Endothelial cell (in vitro differentiated cells): Measurements from ENCODE around the gene SEPTIN8. TPM values are rescaled to one million over a fixed set of nuclear protein-coding genes. Genes with fewer than 3 reads are reported as not detected.

Experiments used
- DNase-seq: peaks from one replicate; pipeline ENCODE4 v3.0.0; 2021; ENCODE audit warnings: low spot score
- H3K27ac Mint-ChIP-seq: one replicate; pipeline ENCODE4 v1.8.0; 2021; ENCODE audit warnings: mixed read lengths, inconsistent platforms; ENCODE audit not compliant: unreplicated experiment
- H3K27me3 Mint-ChIP-seq: one replicate; pipeline ENCODE4 v1.8.0; 2021; ENCODE audit warnings: mild to moderate bottlenecking, moderate library complexity, mixed read lengths, inconsistent platforms; ENCODE audit not compliant: unreplicated experiment
- H3K36me3 Mint-ChIP-seq: one replicate; pipeline ENCODE4 v1.8.0; 2021; ENCODE audit warnings: mild to moderate bottlenecking, low read depth, mixed read lengths, inconsistent platforms; ENCODE audit not compliant: unreplicated experiment
- H3K4me1 Mint-ChIP-seq: one replicate; pipeline ENCODE4 v1.8.0; 2021; ENCODE audit warnings: mild to moderate bottlenecking, mixed read lengths, inconsistent platforms; ENCODE audit not compliant: unreplicated experiment
- H3K4me3 Mint-ChIP-seq: one replicate; pipeline ENCODE4 v1.8.0; 2021; ENCODE audit warnings: mild to moderate bottlenecking, mixed read lengths, inconsistent platforms; ENCODE audit not compliant: unreplicated experiment
- H3K9me3 Mint-ChIP-seq: one replicate; pipeline ENCODE4 v1.8.0; 2021; ENCODE audit warnings: mixed read lengths, inconsistent platforms; ENCODE audit not compliant: unreplicated experiment
- total RNA-seq: library from RNA; stranded (reverse); fragmentation: NEBNext Ultra II Directional; extraction: Animal tissue kit (Norgen Biotek cat#: 25700); gene quantifications from one replicate; pipeline ENCODE4 v1.2.1, GENCODE V29; 2021; ENCODE audit not compliant: unreplicated experiment
- TF ChIP-seq, protein P1 (sequence below): fragments of 200-600 bp; sonication (generic); IDR thresholded peaks from one replicate; pipeline ENCODE4 v1.5.0; 2021; ENCODE audit warnings: antibody characterized with exemption; ENCODE audit not compliant: unreplicated experiment

Gene SEPTIN8
- total RNA-seq, 1 donor from 2014 or later, result 22.8 TPM

GRCh38 chr5:132788508-132788907, 11.5 kb upstream of the SEPTIN8 start:
- no peak overlapping the region for H3K4me3 Mint-ChIP-seq
- H3K27ac Mint-ChIP-seq, result no peak overlapping the region
- H3K4me1 Mint-ChIP-seq, result peaks cover 8% of the 10 kb centered on the region
- no peak for DNase-seq
- no peaks in the 10 kb centered on the region for H3K36me3 Mint-ChIP-seq
- TF ChIP-seq, protein P1, sequence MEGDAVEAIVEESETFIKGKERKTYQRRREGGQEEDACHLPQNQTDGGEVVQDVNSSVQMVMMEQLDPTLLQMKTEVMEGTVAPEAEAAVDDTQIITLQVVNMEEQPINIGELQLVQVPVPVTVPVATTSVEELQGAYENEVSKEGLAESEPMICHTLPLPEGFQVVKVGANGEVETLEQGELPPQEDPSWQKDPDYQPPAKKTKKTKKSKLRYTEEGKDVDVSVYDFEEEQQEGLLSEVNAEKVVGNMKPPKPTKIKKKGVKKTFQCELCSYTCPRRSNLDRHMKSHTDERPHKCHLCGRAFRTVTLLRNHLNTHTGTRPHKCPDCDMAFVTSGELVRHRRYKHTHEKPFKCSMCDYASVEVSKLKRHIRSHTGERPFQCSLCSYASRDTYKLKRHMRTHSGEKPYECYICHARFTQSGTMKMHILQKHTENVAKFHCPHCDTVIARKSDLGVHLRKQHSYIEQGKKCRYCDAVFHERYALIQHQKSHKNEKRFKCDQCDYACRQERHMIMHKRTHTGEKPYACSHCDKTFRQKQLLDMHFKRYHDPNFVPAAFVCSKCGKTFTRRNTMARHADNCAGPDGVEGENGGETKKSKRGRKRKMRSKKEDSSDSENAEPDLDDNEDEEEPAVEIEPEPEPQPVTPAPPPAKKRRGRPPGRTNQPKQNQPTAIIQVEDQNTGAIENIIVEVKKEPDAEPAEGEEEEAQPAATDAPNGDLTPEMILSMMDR, result no peak
- no peaks in the 10 kb centered on the region for H3K9me3 Mint-ChIP-seq
- peaks cover 6% of the 10 kb centered on the region for H3K27me3 Mint-ChIP-seq

- Mint-ChIP-seq H3K36me3 (no peaks in the 10 kb centered on the region), H3K9me3 (no peaks in the 10 kb centered on the region), H3K27ac (no peak overlapping the region), H3K27me3 (peaks cover 6% of the 10 kb centered on the region), H3K4me1 (peaks cover 11% of the 10 kb centered on the region), H3K4me3 (no peak overlapping the region)
- TF ChIP-seq, protein P1, result no peak
- DNase-seq, result no peak
Observed at GRCh38 chr5:132787076-132787475, 10.0 kb upstream of the SEPTIN8 start.

- Mint-ChIP-seq H3K27me3 (peaks cover 6% of the 10 kb centered on the region), H3K4me1 (peaks cover 14% of the 10 kb centered on the region), H3K4me3 (no peak overlapping the region), H3K36me3 (no peaks in the 10 kb centered on the region), H3K9me3 (no peaks in the 10 kb centered on the region), H3K27ac (no peak overlapping the region)
- TF ChIP-seq, protein P1, result no peak
- DNase-seq, result no peak
Observed at GRCh38 chr5:132785864-132786263, 8.8 kb upstream of the SEPTIN8 start.

GRCh38 chr5:132785365-132785764, 8.3 kb upstream of the SEPTIN8 start:
- peaks cover 11% of the 10 kb centered on the region for H3K4me1 Mint-ChIP-seq
- H3K9me3 Mint-ChIP-seq, result no peaks in the 10 kb centered on the region
- no peak overlapping the region for H3K27ac Mint-ChIP-seq
- H3K4me3 Mint-ChIP-seq, result no peak overlapping the region
- no peak for DNase-seq
- H3K27me3 Mint-ChIP-seq, result peaks cover 6% of the 10 kb centered on the region
- no peaks in the 10 kb centered on the region for H3K36me3 Mint-ChIP-seq
- TF ChIP-seq, protein P1, result no peak

GRCh38 chr5:132782101-132782500, 5.1 kb upstream of the SEPTIN8 start:
- H3K27ac Mint-ChIP-seq, result no peak overlapping the region
- H3K4me1 Mint-ChIP-seq, result peaks cover 19% of the 10 kb centered on the region
- peaks cover 9% of the 10 kb centered on the region for H3K36me3 Mint-ChIP-seq
- no peak overlapping the region for H3K4me3 Mint-ChIP-seq
- TF ChIP-seq, protein P1, result no peak
- H3K27me3 Mint-ChIP-seq, result peaks cover 7% of the 10 kb centered on the region
- H3K9me3 Mint-ChIP-seq, result no peaks in the 10 kb centered on the region
- no peak for DNase-seq
